ENCODE measurements around the gene EIF4E3. TPM values are rescaled to one million over a fixed set of nuclear protein-coding genes. Genes with fewer than 3 reads are reported as not detected.

The EIF4E3 gene
- total RNA-seq, 2 experiments from 2014 or later: 63.6 to 64.6 TPM

DNA sequence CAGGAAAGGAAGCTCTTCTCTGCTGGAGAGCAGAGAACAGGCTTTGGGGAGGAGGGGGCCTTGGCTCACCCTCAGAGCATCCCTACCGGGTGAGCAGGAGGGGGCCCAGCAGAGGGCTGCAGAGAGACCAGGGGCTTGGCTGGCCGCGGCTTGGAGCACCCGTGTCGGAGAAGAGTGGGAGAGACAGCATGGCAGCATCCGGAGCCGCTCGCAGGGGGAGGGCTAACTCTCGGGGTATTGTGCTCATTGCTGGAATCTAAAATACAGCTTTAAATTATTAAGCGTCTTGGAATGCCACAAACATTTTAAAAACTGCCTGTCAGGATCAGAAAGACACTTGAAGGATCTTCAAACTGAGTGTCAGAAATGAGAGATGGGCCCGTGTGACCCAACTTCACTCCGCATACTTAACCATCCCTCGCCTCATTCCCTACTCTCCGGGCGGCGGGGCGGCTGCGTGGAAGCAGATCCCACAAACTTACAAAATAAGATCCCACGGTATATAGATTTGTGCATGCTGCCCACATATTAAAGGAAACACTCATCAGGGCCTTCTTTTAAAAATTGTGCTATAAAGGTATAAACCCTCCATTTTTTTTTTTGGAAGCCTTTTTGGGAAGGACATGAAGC is 53.9 kb downstream of the EIF4E3 start:
- Mint-ChIP-seq H3K9me3 (no peaks in the 10 kb centered on the region), H3K36me3 (peaks cover 10% of the 10 kb centered on the region), H3K4me3 (no peak overlapping the region), H3K27me3 (no peaks in the 10 kb centered on the region), H3K4me1 (no peaks in the 10 kb centered on the region), H3K27ac (no peak overlapping the region)
- ATAC-seq (ENCODE audit: low read depth): no peak
- no peak for DNase-seq
- POLR2A ChIA-PET: no interaction called here

GRCh38 chr3:71662568-71662967 is 62.6 kb downstream of the EIF4E3 start:
- H3K36me3 Mint-ChIP-seq: peaks cover 15% of the 10 kb centered on the region
- H3K27ac Mint-ChIP-seq: no peak overlapping the region
- no peaks in the 10 kb centered on the region for H3K27me3 Mint-ChIP-seq
- H3K9me3 Mint-ChIP-seq: peaks cover 11% of the 10 kb centered on the region
- no peak overlapping the region for H3K4me3 Mint-ChIP-seq
- ATAC-seq (ENCODE audit: low read depth) (no peak), DNase-seq (no peak)
- POLR2A ChIA-PET: interaction anchor here (0.6 kb wide), 1 partner anchor 357 kb away, joined by 5 read pairs; no protein-coding TSS in a partner anchor
- peaks cover 21% of the 10 kb centered on the region for H3K4me1 Mint-ChIP-seq

DNA sequence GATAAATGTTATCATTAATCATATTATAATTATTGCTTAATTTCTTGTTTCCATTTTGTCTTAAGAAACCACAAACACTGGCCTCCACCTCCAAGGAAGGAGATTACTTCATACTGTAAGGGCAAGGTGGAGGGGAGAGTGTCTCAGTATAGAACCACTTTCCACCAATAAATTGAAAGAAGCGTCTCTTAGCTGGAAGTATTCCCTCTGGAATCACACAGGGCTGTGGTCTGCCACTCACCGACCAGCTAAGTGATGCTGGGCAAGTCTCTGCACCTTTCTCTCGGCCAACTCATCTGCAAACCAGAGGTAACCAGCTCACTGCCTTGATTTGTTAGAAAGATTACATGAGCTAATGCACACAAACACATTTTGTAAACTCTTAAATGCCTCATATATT is 63.1 kb downstream of the EIF4E3 start:
- Mint-ChIP-seq H3K4me3 (no peak overlapping the region), H3K27me3 (no peaks in the 10 kb centered on the region), H3K36me3 (peaks cover 15% of the 10 kb centered on the region), H3K27ac (no peak overlapping the region), H3K4me1 (peaks cover 21% of the 10 kb centered on the region), H3K9me3 (peaks cover 11% of the 10 kb centered on the region)
- DNase-seq: no peak
- no peak for ATAC-seq (ENCODE audit: low read depth)
- POLR2A ChIA-PET: interaction anchor here (0.6 kb wide), 1 partner anchor 356 kb away, joined by 5 read pairs; no protein-coding TSS in a partner anchor

DNA sequence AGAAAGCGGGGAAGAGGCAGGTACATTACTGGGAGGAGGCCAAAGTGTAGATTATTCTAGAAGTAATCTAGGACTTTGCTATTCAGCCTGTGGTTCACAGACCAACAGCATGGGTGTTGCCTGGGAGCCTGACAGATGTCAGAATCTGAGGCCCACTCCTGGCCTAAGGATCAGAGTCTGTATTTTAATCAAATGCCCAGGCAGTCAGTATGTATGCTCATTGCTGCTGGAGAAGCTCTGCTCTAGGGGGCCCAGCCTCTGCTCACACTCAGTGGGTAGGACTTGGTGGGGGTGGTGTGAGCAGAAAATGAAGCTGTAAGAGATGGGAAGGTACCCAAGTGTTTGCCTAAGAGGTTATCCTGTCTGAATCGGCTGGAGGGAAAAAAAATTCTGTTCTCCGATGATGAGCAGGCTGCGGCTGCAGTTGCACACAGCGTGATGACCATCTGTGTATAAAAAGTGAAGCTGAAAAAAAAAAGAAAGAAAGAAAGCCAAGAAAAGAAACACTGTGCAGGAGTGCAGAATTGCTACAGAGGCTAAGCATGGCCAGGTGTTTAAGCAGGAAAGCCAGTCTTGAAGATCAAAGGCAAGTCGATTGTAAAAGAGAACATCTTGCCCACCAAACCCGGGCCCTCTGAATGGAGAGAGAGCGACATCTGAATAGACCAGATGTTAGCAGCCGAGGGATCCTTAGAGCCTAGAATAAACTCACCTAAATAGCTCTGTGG is 65.2 kb downstream of the EIF4E3 start:
- Mint-ChIP-seq H3K27me3 (no peaks in the 10 kb centered on the region), H3K4me1 (peaks cover 21% of the 10 kb centered on the region), H3K4me3 (no peak overlapping the region), H3K9me3 (peaks cover 1% of the 10 kb centered on the region), H3K27ac (peak overlapping the region; percentile 11), H3K36me3 (peaks cover 2% of the 10 kb centered on the region)
- no peak for ATAC-seq (ENCODE audit: low read depth)
- POLR2A ChIA-PET: no interaction called here
- no peak for DNase-seq

DNA sequence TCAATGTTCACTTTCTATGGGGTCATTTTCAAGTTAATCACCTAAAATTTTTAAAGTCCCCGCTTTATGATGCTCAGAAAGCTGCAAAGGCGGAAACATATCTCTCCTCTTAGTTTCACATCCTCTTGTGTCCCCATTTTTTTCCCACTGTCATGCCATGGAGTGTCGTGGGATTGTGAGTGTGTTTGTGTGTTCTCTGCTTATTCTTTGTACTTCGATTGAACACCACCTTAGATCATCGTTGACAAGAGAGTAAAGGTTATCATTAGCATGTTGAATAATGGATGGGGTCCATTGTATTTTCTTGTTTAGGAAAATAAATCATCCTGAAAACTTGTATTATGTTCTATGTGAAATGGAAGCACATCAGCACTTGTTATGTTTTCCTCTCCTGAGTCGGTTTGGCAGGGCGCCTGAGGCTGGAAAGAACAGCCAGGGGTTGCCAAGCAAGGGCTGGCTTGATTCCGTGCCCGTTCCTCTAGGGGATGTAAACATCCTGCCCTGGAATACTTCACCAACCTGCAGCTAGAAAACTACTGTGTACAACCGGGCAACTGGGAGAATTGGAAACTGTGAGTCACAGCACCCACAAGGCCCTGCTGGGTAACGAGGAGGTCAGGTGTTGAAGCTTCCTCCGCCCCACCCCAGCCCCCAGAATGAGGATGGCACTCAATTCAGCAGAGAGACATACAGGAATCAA is 67.2 kb downstream of the EIF4E3 start:
- no peak for DNase-seq
- POLR2A ChIA-PET: no interaction called here
- Mint-ChIP-seq H3K36me3 (no peaks in the 10 kb centered on the region), H3K9me3 (no peaks in the 10 kb centered on the region), H3K4me3 (no peak overlapping the region), H3K4me1 (peaks cover 21% of the 10 kb centered on the region), H3K27ac (no peak overlapping the region), H3K27me3 (no peaks in the 10 kb centered on the region)
- no peak for ATAC-seq (ENCODE audit: low read depth)

GRCh38 chr3:71655061-71655460 is 70.1 kb downstream of the EIF4E3 start:
- no peak for ATAC-seq (ENCODE audit: low read depth)
- Mint-ChIP-seq H3K4me1 (peaks cover 13% of the 10 kb centered on the region), H3K27me3 (no peaks in the 10 kb centered on the region), H3K36me3 (no peaks in the 10 kb centered on the region), H3K4me3 (no peak overlapping the region), H3K9me3 (no peaks in the 10 kb centered on the region), H3K27ac (no peak overlapping the region)
- DNase-seq: no peak
- POLR2A ChIA-PET: interaction anchor here (0.7 kb wide), 1 partner anchor 134 kb away, joined by 3 read pairs; no protein-coding TSS in a partner anchor

GRCh38 chr3:71653414-71653807 is 71.8 kb downstream of the EIF4E3 start:
- peaks cover 3% of the 10 kb centered on the region for H3K4me1 Mint-ChIP-seq
- H3K4me3 Mint-ChIP-seq: no peak overlapping the region
- H3K9me3 Mint-ChIP-seq: no peaks in the 10 kb centered on the region
- POLR2A ChIA-PET: no interaction called here
- ATAC-seq (ENCODE audit: low read depth): no peak
- H3K36me3 Mint-ChIP-seq: no peaks in the 10 kb centered on the region
- no peak overlapping the region for H3K27ac Mint-ChIP-seq
- H3K27me3 Mint-ChIP-seq: no peaks in the 10 kb centered on the region
- DNase-seq: no peak

DNA sequence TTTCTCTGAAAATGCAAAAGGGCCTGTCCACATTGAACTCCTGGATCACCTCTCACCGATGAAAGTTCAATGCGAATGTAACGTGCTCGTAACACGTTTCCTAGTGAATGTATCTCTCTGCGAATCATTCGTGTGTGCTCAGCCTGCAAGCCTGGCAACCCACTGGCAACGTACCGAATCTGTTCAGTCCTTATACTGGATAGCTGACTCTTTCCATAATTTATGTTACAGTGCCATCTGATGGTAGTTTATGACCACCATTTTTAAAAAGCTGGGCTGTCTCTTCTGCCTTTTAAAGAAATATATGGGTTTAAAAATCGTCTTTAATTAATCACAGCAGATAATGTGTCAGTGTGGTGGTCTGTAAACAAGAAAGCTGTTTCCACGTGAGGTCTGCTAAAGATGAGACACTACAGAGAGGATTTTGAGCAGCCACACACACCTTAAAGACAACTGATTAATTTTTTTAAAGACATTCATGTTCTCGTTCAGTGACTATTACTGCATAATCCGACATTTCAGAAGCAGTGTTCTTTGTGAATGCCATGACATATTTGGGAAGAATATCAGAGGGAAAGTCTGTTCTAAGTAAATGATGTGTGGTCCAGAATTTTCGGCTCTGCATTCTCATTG is 72.3 kb downstream of the EIF4E3 start:
- no peak for DNase-seq
- Mint-ChIP-seq H3K27ac (no peak overlapping the region), H3K9me3 (no peaks in the 10 kb centered on the region), H3K36me3 (no peaks in the 10 kb centered on the region), H3K4me1 (peaks cover 3% of the 10 kb centered on the region), H3K4me3 (no peak overlapping the region), H3K27me3 (no peaks in the 10 kb centered on the region)
- no peak for ATAC-seq (ENCODE audit: low read depth)
- POLR2A ChIA-PET: no interaction called here

GRCh38 chr3:71651625-71652024 is 73.6 kb downstream of the EIF4E3 start:
- no peak overlapping the region for H3K27ac Mint-ChIP-seq
- no peaks in the 10 kb centered on the region for H3K27me3 Mint-ChIP-seq
- H3K4me1 Mint-ChIP-seq: peaks cover 3% of the 10 kb centered on the region
- DNase-seq: no peak
- H3K9me3 Mint-ChIP-seq: no peaks in the 10 kb centered on the region
- POLR2A ChIA-PET: no interaction called here
- no peak overlapping the region for H3K4me3 Mint-ChIP-seq
- ATAC-seq (ENCODE audit: low read depth): no peak
- no peaks in the 10 kb centered on the region for H3K36me3 Mint-ChIP-seq

DNA sequence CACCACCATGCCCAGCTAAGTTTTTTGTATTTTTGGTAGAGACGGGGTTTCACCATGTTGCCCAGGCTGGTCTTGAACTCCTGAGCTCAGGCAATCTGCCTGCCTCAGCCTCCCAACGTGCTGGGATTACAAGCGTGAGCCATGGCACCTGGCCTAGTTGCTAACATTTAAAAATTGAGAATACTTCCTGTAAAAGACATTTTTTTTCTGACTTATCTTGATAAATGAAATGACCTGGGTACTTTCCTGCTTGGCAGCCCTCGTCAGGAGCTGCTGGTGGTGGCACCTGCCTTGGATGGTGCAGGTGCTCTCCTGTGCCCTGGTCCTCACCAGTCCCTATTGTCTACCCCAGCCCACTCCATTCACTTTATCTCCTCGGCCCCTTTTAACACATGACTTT is 74.8 kb downstream of the EIF4E3 start:
- POLR2A ChIA-PET: no interaction called here
- Mint-ChIP-seq H3K4me3 (no peak overlapping the region), H3K9me3 (no peaks in the 10 kb centered on the region), H3K27ac (no peak overlapping the region), H3K27me3 (no peaks in the 10 kb centered on the region), H3K36me3 (peaks cover 2% of the 10 kb centered on the region), H3K4me1 (peaks cover 3% of the 10 kb centered on the region)
- DNase-seq (no peak), ATAC-seq (ENCODE audit: low read depth) (no peak)

DNA sequence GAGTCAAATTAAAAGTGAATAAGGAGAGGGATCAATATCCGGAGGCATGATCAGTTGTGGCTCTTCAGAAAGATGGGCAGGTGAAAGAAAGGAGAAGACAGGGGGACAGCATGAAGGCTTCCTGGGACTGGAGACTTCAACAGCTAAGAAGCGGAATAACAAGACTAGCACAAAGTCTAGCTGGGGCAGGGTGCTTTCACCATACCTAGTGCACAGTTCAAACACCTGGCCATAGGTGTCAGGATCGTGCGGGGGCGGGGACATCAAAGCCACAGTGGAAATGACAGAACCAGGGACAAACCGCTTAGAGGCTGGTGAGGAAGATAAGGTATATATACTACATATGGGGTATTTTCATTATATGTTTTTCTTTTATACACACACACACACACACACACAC is 75.4 kb downstream of the EIF4E3 start:
- no peaks in the 10 kb centered on the region for H3K9me3 Mint-ChIP-seq
- ATAC-seq (ENCODE audit: low read depth) (no peak), DNase-seq (no peak)
- no peaks in the 10 kb centered on the region for H3K27me3 Mint-ChIP-seq
- peaks cover 2% of the 10 kb centered on the region for H3K36me3 Mint-ChIP-seq
- H3K27ac Mint-ChIP-seq: no peak overlapping the region
- no peak overlapping the region for H3K4me3 Mint-ChIP-seq
- POLR2A ChIA-PET: no interaction called here
- peaks cover 3% of the 10 kb centered on the region for H3K4me1 Mint-ChIP-seq

DNA sequence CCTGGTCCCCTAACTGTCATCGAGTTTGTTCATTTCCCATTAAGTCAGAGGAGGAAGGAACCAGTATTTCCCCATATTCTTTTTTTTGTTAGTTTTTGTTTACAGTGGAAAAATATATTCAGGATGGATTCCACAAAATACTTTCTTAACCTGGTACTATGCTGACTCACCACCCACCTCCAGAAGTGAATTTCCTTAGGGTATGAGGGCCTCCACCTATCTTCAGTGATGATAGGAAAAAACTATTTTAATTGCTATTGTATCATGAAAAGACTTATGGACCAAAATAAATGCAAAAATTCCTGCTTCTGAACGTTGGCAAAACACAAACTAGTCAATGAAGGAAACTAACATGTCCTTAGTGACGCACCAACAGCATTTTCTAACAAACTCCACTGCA is 77.5 kb downstream of the EIF4E3 start:
- Mint-ChIP-seq H3K27me3 (no peaks in the 10 kb centered on the region), H3K9me3 (no peaks in the 10 kb centered on the region), H3K4me3 (no peak overlapping the region), H3K36me3 (peaks cover 2% of the 10 kb centered on the region), H3K27ac (no peak overlapping the region), H3K4me1 (peaks cover 2% of the 10 kb centered on the region)
- ATAC-seq (ENCODE audit: low read depth): no peak
- POLR2A ChIA-PET: no interaction called here
- DNase-seq: no peak

- DNase-seq: no peak
- H3K4me3 Mint-ChIP-seq: no peak overlapping the region
- H3K27me3 Mint-ChIP-seq: no peaks in the 10 kb centered on the region
- ATAC-seq (ENCODE audit: low read depth): no peak
- H3K4me1 Mint-ChIP-seq: no peaks in the 10 kb centered on the region
- no peak overlapping the region for H3K27ac Mint-ChIP-seq
- H3K9me3 Mint-ChIP-seq: no peaks in the 10 kb centered on the region
- POLR2A ChIA-PET: no interaction called here
- H3K36me3 Mint-ChIP-seq: peaks cover 2% of the 10 kb centered on the region
Observed at GRCh38 chr3:71646971-71647370, 78.2 kb downstream of the EIF4E3 start.

Data from activated naive CD8-positive, alpha-beta T cell treated with anti-CD3 and anti-CD28 coated beads, Interleukin-2, amount 10 ng/mL, durations not matched to agents 7 days and 5 days (primary cell).